Hindlimb muscle (tissue), 1 donor: ENCODE data around the gene CRACDL. TPM values are rescaled to one million over a fixed set of nuclear protein-coding genes. Genes with fewer than 3 reads are reported as not detected.

ENCODE experiments used
- DNase-seq: peaks from one replicate; pipeline ENCODE4 v3.0.0-alpha.2; 2013
- polyA plus RNA-seq: library from polyadenylated mRNA; unstranded; fragments of 120-200 nt; gene quantifications from one replicate; pipeline ENCODE4 v1.2.1, GENCODE V29; 2013; ENCODE audit not compliant: insufficient read length

Gene CRACDL
- polyA plus RNA-seq, 1 donor, result 2.0 TPM

DNA sequence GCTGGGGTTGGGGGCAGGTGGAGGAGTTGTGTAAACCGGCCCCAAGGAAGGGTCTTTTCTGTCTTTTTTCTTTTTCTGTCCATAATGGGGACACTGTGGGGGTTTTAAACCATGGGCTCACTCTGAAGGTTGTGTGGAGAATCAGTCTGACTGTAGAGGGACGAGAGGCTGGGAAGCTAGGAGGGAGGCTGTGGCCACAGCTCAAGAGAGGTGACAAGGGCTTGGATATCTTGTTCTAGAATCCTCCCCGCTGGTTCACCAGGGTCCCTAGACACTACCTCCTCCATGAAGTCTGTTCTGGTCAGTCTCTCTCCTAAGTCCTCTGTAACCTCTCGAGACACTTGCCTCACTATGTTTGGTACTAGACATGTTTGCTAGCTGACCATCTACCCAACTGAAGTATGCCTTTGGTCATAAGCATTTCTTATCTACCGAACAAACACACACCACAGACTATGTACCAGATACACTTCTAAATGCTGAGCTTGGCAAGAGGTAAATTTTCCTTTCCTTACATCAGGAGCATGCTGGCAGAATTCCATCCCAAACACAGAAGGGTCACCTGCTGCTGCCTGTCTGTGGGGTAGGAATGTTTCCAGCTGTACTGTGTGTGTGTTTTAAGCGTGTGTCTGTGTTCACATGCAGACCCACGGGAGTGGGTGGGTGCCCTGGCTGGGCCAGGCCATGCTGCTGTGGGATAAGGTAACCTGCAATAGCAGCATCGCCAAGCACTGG lies 135.5 kb downstream of the CRACDL start:
- DNase-seq, result no peak

DNA sequence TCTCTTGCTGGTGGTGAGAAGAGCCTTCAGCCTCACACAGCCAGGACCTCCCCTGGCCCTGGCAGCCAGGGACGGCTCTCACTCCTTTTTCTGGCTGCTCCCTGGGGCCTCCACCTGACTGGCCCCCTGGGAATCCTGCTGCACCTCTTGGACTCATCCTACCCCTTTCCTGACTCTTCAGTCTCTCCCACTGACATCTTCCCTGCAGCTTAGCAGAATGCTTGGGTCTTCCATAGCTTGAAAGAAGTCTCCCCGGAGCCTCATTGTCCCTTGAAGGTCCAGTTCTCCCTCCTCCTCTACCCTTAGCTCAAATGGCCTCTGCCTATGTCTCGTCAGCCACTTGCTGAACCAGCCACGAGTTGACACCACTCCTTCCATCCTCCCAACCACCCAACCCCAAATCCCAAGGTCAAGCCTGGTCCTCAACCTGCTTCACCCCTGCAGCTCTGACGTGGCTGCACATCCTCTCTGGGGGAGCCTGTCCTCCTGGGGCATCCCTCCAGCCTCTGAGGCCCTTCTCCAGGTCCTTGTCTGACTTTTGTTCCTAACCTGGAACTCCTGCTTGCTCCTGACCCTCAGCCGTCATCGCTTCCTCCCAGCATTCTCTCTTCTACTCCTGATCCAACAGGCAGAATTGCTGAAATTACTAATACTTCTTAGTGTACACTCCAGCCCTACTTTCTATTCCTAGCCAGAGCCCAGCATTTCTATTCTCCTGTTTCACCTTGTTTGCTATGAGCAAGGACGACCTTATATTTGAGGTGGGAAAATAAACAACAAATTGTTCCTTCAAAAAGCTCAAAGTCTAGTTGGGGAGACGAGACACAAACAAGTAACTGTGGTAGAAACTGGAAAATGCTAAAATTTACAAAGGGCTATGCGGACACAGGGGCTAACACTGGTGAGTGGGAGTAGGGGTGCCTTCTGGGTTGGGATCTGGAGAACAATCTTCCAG lies 136.4 kb downstream of the CRACDL start:
- no peak for DNase-seq

DNA sequence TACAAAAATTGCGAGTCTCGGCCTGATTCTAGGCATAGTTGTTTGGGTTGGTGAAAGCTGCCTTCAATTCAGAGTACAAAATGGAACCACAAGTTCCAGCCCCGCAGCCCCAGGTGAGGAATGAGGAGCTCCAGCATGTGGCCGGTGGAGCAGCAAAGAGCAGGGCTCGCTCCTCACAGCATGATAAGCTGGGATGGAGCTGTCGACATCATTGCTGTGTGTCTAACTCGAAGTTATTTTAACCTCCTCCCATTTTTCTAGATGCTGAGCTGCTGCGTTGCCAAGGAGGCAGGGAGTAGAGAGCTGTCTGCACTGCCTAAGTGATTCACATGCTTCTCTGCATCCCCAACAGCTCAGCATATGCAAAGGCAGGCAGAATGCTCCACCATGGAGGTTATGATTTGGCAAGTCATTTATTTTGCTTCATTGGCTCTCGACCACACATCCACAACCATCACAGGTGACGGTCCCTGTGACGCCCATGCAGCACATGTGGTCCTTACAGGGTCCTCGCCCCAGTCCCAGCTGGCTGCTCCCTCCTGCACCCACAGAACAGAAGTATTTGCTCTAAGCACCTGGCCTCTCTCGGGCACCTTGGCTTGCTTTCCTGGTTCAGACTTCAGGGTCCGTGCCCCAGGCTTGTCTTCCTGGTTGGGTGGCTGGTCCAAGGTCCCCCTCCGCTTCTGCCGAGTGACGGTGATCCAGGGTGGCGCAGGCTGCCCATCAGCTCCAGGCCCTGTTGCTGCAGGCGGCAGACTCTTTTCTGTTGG lies 139.1 kb downstream of the CRACDL start:
- DNase-seq, result no peak

DNA sequence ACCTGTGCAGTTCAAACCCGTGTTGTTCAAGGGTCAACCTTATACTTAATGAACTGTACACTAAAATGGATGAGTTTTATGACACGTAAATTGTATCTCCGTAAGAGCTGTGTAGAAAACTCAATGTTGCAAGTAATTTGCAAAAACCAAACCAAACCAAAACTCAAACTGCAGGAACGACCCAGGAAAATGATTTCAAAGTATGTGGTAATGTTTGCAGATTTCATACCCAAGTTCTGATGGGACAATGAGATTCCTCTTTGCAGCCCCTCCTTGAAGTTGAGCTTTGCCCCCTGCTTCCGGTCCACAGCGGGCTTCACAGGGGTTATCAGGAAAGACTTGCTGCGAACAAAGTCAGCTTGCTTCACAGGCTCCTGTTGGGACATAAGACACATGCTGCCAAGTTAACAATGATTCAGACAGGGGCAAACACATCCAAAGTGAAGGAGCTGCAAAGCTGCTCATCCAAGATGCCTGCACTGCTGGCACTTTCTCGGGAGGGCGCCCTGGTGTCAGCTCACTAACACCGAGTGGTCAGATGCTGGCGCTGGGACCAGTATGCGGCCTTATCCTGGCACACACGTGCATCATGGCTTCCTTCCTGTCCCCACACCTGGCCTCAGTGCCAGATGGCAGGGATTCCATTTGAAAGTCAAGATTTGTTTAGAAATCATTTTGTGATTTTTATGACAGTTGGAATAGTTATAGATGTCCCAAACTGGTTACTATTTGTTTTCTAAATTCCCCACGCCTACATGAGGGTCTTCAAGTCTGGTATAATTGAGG lies 139.9 kb downstream of the CRACDL start:
- no peak for DNase-seq

DNA sequence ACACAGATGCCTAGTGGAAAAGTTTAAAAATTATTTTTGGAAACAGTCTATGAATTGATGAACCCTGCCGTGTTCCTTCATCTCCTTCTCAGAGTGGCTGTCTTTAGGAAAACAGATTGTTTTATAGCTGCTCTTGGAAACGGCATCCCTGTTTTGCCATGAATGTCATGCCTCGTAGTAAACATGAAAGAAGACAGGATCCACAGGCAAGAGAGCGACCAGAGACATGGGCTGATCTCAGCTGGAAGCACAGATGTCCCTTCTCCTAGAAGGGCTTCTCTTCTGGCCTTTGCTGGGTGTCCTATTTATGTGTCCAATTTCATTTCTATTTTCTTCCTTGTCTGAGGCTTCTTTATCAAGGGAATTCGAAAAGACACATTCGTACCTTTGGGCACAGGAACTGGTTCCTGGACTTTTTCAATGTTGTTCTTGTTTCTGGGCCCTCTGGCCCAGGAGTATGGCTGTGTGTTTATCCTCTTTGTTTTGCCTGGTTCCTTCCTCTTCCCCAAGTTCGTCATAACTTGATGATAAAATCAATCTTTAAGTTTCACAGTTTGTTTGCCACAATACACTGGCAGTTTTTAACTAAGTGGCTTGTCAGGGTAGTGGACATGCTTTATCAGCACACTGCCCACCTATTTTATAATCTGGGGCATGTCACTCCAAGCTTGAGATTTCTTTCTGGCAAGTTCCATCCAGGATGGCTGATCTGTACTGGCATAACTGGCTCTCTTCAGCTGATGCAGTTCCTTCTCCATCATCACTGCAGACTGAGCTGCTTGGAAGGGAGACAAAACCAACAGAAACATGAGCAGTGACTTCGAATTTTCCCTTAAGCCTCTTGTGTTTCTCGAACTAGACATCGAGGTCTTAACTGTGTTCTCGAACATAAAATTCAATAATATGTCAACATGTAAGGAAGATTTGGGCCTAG lies 141.9 kb downstream of the CRACDL start:
- DNase-seq, result no peak

DNA sequence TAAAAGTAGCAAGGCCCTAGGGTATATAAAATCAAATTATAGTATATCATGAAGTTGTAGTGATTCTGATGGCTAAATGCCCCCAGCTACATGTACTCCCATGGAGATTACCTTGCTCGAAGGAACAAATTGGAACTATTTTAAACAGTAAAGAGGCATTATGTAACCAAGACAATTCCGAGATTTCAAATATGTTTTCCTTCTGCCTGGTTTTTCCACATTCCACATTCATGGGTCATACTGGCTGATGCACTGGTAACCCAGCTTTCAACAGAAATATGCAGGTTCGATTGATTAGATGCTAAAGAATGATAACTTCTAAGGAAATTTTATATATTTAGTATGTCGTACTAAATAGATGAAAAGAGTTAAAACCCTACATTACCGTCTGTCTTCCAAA lies 142.8 kb downstream of the CRACDL start:
- no peak for DNase-seq

DNA sequence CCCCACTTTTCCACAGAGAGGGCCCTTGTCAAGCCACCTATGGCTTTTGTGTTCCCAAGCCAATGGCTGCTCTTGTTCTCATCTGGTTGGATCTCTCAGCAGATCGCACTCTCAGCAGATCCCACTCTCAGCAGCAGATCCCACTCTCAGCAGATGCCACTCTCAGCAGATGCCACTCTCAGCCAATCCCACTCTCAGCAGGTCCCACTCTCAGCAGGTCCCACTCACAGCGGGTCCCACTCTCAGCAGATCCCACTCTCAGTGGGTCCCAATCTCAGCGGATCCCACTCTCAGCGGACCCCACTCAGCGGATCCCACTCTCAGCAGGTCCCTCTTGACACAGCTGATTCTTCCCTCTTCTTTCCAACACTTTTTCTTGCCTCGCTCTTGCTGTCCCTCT lies 145.8 kb downstream of the CRACDL start:
- no peak for DNase-seq

DNA sequence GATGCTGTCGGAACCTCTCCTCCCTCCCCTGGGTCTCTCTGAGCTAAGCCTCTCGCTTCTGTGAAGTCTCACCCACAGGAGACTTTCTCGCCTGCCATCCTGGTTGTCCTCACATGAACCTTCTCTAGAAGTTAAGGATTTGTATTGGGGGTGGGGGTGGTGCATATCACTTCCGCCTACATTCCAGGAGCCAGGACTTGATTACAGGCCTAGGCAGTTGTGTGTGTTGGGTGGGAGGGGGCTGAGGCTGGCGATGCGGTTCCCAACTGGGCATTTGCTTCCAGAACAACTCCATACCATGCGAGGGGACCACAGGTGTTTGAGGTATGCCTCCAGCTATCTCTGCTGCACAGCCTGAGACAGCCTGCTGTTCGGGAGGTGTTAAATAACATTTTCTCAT lies 148.3 kb downstream of the CRACDL start:
- DNase-seq, result no peak

DNA sequence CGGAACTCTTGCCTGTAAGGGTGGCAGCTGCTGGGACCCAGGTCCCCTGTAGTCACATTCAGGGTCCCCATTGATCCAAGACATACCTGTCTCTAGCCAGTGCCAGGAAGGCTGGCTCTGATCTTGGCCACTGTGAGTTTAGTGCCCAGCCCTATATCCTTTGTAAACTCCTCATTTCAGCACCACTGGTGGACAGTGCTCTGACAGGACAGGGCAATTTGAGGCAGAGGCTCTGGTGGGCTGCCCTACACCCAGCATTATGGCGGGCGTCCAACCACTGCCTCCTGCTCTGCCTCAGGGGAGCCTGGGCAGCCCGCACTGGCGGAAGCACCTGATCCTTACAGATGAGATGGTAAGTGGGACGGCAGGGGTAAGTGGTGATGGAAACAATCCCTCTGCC lies 149.8 kb downstream of the CRACDL start:
- DNase-seq, result no peak

DNA sequence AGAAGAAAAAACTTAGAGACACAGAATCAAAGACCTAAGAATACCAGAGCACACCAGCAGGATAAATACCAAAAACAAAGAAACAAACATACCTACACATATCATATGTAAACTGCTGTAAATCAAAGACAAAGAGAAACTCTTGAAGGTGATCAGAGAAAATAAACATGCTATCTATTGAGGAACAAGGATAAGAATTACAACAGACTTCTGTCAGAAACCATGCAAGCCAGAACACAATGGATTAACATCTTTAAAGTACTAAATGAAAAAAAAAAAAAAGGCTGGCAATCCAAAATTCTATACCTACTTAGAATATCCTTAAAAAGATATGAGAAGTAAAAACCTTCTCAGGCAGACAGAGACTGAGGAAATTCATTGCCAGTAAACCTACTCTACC lies 153.5 kb downstream of the CRACDL start:
- DNase-seq, result no peak

DNA sequence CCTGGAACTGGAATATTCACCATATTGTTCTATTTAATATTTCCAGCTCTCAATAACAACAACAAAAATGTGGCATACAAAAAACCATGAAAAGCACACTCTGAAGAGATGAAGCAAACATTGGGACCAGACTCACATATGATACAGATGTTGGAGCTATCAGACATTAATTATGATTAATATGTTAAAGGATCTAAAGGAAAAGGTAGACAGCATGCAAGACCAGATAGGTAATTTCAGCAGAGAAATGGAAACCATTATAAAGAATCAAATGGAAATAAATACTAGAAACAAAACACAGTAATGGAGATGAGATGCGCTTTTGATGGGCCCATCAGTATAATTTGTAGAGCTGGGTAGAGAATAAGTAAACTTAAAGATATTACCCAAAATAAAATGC lies 154.2 kb downstream of the CRACDL start:
- DNase-seq, result no peak

DNA sequence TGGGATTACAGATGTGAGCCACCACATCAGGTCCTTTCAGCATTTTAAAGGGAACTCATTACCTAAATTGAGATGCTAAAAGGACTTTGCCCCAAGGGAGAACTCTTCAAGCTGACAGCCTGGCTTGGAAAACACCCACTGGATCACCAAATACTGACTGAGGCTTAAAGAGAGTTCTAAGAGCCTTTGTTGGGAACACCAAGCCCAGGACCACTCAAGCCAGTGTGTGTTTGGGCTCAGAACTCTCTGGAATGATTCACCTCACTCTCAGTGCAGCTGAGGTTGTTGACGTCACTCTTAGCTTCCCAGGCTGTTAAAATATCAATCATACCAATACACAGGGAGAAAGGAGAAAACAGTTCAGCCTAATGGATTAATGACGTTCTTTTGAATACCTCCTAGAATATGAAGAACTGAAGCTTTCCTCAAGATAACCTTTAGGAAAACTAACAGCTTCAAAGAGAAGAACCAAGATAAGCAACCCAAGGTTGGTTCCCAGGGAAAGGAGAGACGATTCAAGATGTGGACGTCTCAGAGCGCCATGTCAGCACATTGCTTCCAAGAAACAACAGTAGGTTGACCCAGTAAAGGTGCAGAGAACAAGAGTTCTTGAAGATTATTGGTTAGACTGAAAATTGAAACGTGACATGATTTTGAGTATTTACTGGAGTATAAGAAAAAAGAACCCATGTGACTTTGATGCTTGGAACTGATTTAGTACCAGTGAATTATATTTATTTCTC lies 157.1 kb downstream of the CRACDL start:
- DNase-seq, result no peak

DNA sequence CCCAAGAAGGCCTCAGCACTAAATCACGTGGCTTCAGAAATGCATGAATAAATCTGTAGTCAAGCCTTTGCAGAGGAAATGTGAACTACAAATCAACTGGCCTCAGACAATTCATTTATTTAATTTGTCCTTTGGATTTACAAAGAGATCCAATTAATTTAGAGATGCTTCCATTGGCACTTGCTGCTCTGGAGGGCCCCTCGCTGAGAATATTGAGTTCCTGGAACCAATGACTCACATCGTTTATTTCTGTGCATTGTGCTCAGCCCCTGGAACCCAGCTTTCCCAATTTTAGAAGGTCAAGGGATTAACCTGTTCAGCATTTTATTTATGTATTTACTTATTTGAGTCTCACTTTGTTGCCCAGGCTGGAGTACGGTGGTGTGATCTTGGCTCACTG lies 157.9 kb downstream of the CRACDL start:
- DNase-seq, result no peak

DNA sequence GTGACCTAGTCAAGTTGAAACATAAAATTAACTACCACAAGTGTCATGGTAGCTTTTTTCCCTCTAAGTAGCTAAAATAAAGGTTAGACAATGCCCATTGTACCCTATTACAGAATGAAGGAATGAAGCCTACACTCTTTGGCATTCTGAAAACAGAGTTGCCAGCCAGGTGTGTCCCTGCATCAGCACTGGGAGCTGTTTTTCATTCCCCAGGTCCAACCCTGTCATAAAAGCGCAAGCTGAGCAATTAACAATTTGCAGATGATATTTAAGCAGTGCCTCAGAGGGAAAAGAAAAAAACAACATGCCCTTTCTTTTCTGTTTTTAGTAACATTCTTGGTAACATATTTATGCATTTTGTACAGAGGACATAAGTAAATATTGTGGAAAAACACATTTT lies 158.3 kb downstream of the CRACDL start:
- DNase-seq, result no peak

DNA sequence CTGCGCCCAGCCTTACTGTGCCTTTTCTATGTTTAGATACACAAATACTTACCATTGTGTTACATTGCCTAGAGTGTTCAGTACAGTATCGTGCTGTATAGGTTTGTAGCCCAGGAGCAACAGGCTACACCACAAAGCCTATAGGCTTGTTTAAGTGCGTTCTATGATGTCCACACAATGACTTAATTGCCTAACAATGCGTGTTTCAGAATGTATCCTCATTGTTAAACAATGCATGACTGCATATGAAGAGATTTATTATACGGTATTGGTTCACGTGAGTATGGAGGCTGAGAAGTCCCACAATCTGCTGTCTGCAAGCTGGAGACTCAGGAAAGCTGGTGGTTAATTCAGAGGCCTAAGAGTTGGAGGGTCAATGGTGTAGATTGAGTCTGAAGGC lies 158.9 kb downstream of the CRACDL start:
- no peak for DNase-seq

DNA sequence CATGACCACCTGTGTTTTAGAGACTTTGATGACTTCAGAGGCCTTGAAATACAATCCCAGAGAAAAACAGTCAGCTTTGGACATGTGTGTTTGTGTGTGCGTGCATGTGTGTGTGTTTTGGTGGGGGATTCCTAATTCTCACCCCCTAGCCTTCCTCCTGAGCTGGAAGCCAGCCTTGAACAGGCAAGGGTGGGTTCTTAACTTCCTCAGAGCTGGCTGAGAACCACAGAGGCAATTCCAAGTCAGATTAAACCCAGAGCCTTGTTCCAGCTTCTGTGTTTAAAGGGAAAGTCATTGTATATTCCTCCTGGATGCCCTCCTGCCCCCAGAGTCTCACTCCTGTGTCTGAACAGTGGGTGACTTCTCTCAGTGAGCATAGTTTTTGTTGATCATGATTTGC lies 159.9 kb downstream of the CRACDL start:
- DNase-seq, result no peak

DNA sequence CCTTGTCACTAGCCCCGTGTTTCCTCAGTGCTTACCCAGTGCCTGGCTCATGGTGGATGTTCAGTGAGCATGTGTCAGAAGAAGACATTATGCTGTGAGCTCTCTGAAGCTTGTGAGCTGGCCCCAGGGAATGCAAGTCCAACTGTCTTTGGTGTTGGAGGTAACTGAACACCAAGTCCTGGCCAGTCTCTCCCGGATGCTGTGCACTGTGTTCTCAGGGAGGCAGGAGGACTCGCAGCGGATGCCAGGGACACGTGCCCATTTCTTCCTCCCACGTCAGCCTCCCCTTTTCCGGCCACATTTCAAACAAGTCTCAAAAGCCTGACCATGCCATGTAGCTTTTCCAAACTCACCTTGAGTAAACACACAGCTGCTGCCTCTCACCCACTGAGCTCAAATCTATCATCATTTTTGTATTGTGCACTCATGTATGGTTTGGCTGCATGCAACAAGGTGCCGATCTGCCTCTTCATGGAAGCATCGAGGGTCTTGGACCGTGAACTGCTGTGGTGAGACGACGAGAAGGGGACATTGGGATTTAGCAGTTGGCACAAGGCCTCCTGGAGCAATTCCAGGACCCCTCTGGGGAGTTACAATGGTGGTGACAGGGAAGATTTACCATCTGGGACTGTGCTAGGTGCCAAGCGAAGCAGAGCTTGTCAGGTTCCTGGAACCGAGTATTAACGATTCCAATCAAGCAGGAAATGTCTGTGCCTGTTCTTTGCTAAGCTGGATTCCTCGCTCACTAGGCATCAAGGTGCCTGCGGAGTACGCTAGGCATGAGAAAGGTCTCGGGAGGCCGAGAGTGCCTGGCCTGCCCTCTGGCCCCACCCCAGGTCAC lies 160.7 kb downstream of the CRACDL start:
- DNase-seq, result no peak

DNA sequence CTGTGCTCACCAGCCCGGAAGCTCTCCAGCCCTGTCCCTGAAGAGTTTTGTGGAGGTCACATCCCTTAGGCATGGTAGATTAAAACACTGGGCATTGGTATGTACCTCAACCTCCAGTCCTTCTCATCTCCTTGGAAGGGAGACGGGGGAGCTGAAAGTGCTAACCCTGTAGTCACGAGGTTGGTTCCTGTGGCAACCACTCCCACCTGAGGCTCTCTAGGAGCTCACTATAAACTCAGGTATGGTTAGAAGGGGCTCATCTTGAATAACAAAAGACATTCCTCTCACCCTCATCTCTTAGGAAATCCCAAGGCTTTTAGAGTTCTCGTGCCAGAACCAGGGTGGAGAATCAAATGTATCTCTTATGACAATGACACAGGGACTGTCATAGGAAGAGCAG lies 162.1 kb downstream of the CRACDL start:
- no peak for DNase-seq

DNA sequence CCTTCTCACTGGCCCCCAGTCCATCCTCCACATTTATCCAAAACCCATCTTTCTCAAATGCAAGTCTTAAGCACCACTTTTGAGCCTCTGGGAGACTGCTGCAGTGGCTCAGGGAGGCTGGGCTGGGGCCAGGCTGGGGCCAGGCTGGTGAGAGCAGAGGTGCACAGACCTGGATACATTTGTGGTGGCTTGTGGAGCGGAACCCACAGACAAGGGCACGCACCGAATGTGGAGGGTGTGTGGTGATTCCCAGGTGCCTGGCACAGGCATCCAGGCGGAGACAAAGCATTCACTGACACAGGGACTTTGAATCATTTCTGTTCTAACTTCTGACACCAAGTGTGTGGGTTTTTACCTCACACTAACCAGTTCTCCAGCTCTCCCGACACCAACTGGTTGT lies 162.9 kb downstream of the CRACDL start:
- no peak for DNase-seq
